ENCODE results near the gene GCA.

The GCA gene

DNA sequence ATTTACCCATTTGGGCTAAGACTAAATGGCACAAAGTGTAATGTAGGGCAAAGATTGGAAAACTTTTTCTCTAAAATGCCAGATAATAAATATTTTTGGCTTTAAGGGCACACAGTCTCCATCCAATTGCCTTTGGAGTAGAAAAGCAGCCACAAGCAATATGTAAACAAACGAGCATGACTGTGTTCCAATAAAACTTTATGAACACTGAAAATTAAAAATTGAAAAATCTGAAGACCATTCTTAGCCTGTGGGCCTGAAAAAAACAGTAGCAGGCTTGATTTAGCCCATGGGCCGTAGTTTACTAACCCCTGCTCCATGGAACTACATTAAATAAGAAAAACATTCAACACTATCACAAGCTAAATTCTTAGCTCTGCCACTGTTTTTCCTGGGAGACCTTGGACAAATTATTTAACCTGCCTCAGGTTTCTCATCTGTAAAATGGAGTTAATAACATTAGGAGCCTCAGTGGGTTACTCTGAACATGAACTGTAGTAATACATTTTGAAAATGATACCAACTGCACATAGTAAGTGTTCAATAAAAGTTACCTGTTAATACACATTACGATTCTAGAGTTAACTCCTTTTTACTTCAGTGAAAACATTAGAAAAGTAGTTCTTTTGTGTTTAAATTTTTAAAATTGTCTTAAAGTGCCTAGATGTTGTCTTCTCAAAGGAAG, 26.7 kb upstream of the GCA start:
- TF ChIP-seq GATA1 (IDR thresholded peaks at IDR 0.05; ENCODE audit: low read depth, low read length) (no peak), POLR2A (IDR thresholded peaks at IDR 0.05; ENCODE audit: low read length) (no peak)
- peak; percentile 10 to 25 for DNase-seq

DNA sequence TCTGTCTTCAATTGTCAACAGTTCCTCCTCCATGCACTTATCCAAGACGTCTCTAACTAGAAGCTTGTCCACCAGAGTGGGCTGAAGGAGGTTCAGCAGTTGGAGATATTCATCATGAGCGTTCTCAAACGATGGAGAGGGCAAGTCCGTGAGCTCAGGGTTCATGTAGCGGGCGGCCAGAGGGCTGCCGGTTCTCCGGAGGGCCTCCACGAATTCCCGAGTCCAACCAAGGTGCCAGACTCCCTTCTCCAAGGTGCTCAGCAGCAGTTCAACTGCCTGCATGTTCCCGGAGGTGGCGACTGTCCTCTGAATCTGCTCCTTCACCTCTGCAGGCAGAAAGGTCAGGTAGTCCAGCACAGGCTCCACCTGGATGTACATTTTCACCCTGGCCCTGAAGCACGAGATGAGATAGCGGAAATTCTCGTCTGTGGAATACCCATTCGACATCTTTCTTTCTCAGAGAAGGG, 26.0 kb upstream of the GCA start:
- TF ChIP-seq POLR2A (IDR thresholded peaks at IDR 0.05; ENCODE audit: low read length) = no peak
- no peak for TF ChIP-seq GATA1 (IDR thresholded peaks at IDR 0.05; ENCODE audit: low read depth, low read length)
- DNase-seq = peak; percentile 66 to 71

DNA sequence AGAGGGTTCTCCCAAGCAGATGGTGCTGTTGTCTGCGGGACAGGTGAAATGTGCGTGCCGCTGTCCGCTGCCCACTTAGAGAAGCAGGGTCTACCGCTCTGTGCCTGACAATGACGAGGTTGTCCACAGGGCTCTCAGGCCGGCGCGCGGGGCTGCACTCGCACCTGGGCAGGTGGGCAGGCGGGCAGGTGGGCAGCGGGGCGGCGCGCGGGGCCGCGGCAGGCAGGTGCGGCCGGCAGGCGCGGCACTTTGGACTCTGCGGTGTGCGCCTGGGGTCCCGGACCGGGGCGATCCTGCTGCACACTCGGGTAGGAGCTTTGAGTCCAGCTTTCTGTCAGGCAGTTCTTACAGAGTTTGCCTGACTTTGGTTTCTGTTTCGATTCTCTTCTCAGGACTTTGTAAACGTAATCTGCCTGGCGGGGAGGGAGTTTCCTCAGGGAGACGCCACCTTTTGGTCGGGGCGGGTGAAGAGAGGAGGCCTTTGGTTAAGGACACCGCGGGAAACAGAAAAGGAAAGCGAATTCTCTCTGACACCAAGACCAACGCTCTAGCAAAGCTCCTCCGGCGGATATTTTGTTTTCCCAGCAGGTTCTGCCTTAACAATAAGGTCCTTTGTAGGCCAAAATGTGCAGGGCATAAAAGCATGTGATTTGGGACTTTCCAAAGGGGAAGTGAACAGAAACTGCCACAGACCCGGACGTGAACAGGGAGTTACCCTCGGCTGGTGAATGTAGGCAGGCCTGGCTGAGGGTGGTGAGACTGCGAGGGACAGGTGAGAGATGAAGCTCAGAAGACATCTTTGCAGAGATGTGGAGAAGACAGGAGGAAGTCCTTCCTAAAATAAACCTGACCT, 25.4 kb upstream of the GCA start, which contains the start of gene IFIH1:
Gene IFIH1 (minus strand): TSS at position 357 of the 853 bp plus-strand sequence. CDS start 377 bp downstream, outside the sequence.
- no peak for TF ChIP-seq GATA1 (IDR thresholded peaks at IDR 0.05; ENCODE audit: low read depth, low read length)
- TF ChIP-seq POLR2A (IDR thresholded peaks at IDR 0.05; ENCODE audit: low read length) = peak; percentile 66
- DNase-seq = peak; percentile 90 to 92

DNA sequence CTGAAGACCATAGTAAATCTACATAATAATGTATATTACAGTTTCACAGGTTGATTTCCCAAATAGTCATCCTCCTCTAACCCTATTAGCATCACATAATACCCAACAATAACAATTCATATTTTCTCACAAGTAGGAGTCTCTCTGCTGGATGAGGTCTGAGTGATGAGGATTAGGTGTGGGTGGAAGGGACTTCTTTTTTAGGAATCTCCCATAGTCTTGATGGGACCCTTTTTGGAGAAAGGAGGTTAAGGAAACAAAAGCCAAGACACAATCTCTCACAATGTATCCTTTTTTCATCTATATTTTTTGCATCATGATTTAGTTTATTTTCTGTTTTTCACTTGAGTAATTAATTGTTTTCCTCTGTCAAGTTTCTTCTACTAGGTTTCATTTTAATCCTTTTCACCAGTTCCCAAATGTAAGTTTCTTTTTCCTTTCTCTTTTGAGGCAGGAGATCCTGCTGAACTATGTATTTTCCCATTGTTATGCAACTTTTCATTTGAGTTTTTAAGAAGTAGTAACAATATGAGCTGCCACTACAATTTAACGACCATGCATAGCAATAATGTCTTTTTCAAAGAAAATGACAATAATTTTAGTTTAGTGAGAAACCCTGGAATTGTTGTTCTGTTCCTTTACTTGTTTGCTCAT, 22.9 kb upstream of the GCA start:
- DNase-seq = no peak
- TF ChIP-seq GATA1 (IDR thresholded peaks at IDR 0.05; ENCODE audit: low read depth, low read length) = no peak
- no peak for TF ChIP-seq POLR2A (IDR thresholded peaks at IDR 0.05; ENCODE audit: low read length)

DNA sequence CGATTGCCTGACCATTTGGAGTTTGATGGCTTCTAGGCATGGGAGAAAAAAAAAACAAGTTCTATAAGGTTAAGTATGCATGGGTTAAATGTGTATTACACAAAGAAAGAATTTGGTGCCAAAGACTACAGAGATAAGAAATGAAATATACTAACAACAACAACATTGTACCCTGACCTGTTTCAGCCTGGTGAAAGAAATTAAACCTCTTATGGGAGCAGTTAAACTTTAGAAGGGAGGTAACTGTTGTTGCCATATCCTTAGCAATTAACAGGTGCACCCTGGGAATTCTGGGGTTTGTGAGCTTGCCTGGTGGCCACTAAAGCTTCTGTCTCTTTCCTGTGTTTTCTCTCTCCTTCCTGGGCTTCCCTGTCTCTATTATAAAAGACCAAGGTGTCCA, 19.0 kb upstream of the GCA start:
- DNase-seq = no peak
- TF ChIP-seq POLR2A (IDR thresholded peaks at IDR 0.05; ENCODE audit: low read length) = no peak
- no peak for TF ChIP-seq GATA1 (IDR thresholded peaks at IDR 0.05; ENCODE audit: low read depth, low read length)

DNA sequence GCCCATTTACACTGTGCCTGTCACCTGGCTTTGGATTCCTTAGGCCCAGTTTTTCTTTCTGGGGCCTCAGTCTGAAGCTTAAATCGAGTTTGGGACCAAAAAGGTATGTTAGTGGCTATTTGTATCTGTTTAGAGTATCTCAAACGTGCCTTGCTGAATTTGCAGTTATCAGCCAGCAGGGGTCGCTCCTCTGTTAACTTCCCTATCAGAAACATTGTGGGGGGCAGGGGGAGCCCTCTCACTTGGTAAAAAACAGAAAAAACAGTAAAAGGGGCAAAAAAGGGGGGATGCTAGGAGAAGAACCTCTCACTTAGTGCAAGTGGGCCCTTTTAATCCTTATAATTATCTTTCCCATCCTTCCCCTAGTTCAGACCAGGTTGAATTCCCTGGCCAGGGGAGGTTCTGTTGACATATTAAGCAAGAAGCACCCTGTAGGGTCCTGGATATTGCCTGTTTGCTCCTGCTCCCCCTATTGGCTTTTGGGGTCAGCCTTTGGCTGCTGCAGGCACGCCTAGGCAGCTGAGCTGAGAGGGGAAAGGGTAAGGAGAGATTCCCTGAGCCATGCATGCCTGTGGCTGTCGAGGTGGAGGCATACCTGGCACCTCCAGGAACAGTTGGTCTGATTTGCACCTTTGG, 16.7 kb upstream of the GCA start:
- peak; percentile 49 to 63 for DNase-seq
- TF ChIP-seq POLR2A (IDR thresholded peaks at IDR 0.05; ENCODE audit: low read length) = no peak
- TF ChIP-seq GATA1 (IDR thresholded peaks at IDR 0.05; ENCODE audit: low read depth, low read length) = no peak

DNA sequence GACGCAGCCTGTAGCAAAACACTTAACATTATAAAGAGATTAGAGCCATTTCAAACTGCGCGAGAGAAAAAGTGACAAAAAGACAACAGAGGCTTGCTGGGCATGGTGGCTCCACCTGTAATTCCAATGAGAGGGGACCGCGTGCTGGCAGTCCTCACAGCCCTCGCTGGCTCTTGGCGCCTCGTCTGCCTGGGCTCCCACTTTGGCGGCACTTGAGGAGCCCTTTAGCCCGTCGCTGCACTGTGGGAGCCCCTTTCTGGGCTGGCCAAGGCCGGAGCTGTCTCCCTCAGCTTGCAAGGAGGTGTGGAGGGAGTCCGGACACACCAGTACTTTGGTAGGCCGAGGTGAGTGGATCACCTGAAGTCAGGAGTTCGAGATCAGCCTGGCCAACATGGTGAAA, 16.1 kb upstream of the GCA start:
- no peak for DNase-seq
- TF ChIP-seq POLR2A (IDR thresholded peaks at IDR 0.05; ENCODE audit: low read length) (no peak), GATA1 (IDR thresholded peaks at IDR 0.05; ENCODE audit: low read depth, low read length) (no peak)

DNA sequence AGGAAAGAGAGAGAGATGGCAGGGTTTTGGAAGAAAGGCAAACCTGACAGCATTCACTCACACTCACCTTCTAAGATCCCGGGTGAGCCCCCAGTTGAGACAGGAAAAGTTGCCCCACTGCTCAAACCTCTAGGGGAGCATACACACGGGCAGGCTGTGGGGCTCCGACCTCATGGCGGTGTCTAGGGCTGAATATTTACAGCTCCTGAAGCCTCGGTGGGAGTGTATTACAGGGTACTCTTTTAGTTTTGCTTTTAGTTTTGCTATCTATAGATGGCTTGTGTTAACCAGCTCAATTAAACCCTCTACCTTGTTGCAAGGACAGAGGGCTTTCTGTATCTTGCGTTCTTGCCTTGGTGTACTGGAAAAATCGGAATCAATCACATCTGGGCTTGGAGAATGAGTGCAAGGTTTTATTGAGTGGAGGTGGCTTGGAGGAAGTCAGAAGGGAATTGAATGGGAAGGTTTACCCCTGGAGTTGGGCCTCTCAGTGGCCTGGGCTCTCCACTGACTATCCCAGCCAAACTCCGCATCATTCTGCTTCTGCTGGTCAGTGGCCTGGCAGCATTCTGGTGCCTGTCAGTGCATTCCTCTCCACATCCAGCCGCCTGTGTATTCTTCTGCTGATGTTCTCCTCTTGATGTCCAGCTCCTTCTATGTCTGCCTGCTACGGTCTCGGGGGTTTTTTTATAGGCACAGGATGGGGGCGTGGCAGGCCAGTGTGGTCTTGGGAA, 15.3 kb upstream of the GCA start:
- no peak for TF ChIP-seq GATA1 (IDR thresholded peaks at IDR 0.05; ENCODE audit: low read depth, low read length)
- no peak for TF ChIP-seq POLR2A (IDR thresholded peaks at IDR 0.05; ENCODE audit: low read length)
- no peak for DNase-seq

DNA sequence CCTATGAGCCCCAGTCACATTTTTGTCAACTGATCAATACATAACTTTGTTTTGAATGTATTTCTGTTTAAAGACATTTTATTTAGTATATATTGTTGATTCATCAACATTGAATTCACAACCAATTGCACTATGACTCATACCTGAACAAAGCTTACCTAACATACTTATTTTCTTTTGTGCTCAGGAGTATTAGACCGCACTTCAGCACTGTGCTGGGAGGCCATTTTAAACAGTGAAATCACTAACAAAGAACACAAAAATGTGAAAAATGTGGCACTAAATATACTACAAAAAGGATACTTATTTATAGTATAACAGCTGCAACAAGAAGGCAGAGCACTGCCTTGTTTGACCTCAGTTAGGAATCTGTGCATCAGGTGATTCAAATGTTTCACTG, 13.1 kb upstream of the GCA start:
- no peak for TF ChIP-seq GATA1 (IDR thresholded peaks at IDR 0.05; ENCODE audit: low read depth, low read length)
- no peak for TF ChIP-seq POLR2A (IDR thresholded peaks at IDR 0.05; ENCODE audit: low read length)
- no peak for DNase-seq

DNA sequence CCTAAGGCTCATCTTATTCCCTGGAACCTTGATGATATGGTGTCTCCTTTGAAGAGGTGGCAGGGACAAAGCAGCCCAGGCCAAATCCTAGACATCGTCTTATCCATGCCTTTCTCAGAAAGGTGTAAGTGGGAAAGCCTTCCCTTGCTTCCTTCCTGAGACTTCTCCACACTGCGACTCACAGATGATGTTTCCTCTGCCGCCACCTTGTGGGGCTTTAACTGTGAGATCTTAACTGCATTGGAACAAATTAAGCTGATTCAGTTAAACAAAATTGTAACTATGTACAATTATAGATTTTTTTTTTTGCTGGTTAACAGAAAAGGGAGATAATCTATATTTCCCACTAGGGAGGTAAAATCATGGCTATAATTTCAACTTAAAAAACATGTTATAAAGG, 10.0 kb upstream of the GCA start:
- peak; percentile 8 to 47 for DNase-seq
- TF ChIP-seq POLR2A (IDR thresholded peaks at IDR 0.05; ENCODE audit: low read length) (no peak), GATA1 (IDR thresholded peaks at IDR 0.05; ENCODE audit: low read depth, low read length) (no peak)

DNA sequence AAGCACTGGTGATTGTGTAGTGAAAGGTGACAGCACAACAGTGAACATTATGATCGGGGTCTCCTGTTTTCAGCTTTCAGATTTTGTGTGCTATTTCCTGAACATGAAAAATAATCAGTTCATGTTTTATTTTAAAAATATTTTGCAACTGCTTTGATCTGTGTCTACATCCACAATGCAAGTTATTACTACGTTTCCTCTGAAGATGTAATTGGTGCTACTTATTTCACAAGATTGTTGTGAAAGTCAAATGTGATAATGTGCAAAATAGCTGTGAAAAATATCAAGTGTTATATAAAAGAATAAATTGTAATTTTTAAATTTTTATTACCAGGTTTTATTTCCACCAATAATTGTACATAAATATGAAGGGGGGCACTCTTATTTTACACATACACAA, 6.1 kb upstream of the GCA start:
- no peak for DNase-seq
- TF ChIP-seq GATA1 (IDR thresholded peaks at IDR 0.05; ENCODE audit: low read depth, low read length) (no peak), POLR2A (IDR thresholded peaks at IDR 0.05; ENCODE audit: low read length) (no peak)

DNA sequence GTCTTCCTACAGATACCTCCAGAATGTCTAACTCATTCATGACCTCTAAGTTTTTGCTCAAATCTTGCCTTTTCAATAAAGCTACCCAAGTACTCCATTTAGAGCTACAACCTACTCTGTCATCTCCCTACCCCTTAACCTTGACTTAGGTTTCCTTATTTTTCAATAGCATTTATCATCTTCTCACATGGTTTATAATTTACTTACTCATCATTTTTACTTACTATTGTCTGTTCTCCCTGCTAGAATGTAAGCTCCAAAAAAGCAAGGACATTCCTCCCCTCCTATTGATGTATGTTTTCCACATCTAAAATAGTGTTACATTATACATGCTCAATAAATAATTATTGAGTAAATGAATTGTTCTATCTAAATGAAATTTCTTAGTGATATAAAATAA, 3.1 kb upstream of the GCA start:
- DNase-seq = no peak
- TF ChIP-seq POLR2A (IDR thresholded peaks at IDR 0.05; ENCODE audit: low read length) (no peak), GATA1 (IDR thresholded peaks at IDR 0.05; ENCODE audit: low read depth, low read length) (no peak)

DNA sequence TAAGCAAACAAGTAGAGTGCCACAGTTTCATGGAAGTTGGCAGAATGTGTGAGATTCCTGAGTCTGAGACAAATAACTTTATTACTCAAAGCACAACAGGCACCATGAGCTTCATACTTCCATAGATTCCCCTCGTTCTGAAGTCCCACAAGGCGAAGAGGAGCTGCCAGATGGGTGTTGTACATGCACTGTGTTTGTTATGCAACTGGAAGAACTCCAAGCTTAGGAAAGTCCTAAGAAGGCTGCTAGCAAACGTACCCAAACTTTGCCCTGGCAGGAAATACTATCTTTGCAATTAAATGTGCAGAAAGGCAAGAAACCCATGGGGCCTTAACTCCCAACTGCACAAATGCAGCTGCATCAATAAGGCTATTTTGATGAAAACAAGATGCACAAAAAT, 1.6 kb upstream of the GCA start:
- no peak for DNase-seq

More for the DNA sequence above, 1.6 kb upstream of the GCA start:
- TF ChIP-seq GATA1 (IDR thresholded peaks at IDR 0.05; ENCODE audit: low read depth, low read length) (no peak), POLR2A (IDR thresholded peaks at IDR 0.05; ENCODE audit: low read length) (no peak)
